IMR-90 (cell line): ENCODE results near the gene MAP4. TPM values are rescaled to one million over a fixed set of nuclear protein-coding genes. Genes with fewer than 3 reads are reported as not detected.

Experiments used
- ATAC-seq: fragments of 200-7000 bp; cut with Tn5 transposase; 2 replicates; pipeline ENCODE4 v1.9.1; 2020; ENCODE audit warnings: low read depth, mild to moderate bottlenecking, moderate library complexity
- BruUV-seq: library from RNA; stranded (reverse); fragments of 400-500 nt; replicated peaks from 2 replicates; lab custom pipeline; 2021; lab: Mats Ljungman, UMichigan
- CTCF ChIA-PET: fragments of 300-600 bp; formaldehyde crosslinking; extraction: SDS; loops from one replicate; lab custom pipeline; 2021; ENCODE audit warnings: antibody characterized with exemption; lab: Yijun Ruan, JAX
- POLR2A ChIA-PET: fragments of 300-600 bp; sonication (Branson Sonifier 250); formaldehyde crosslinking; loops from one replicate; lab custom pipeline; 2022; ENCODE audit warnings: antibody characterized with exemption; ENCODE audit not compliant: unreplicated experiment; lab: Charles Lee
- DNase-seq: peaks from one replicate; pipeline ENCODE4 v3.0.0; 2013
- H2AFZ ChIP-seq: replicated peaks from 2 replicates; pipeline ENCODE3; 2013; ENCODE audit warnings: low read length, mild to moderate bottlenecking; ENCODE audit not compliant: poor library complexity
- H2AK5ac ChIP-seq: 2 replicates; pipeline ENCODE4 v1.6.1; 2013; ENCODE audit warnings: low read depth, low read length, inconsistent platforms
- H2AK9ac ChIP-seq: replicated peaks from 2 replicates; pipeline ENCODE3; 2013; ENCODE audit warnings: mild to moderate bottlenecking, low read depth, low read length, moderate library complexity; ENCODE audit not compliant: poor library complexity
- H2BK120ac ChIP-seq: 2 replicates; pipeline ENCODE4 v1.6.1; 2013; ENCODE audit warnings: low read depth, low read length, inconsistent platforms
- H2BK15ac ChIP-seq: 3 replicates; pipeline ENCODE4 v1.6.1; 2013; ENCODE audit warnings: low read depth, low read length, inconsistent platforms
- H2BK20ac ChIP-seq: 2 replicates; pipeline ENCODE4 v1.6.1; 2013; ENCODE audit warnings: low read depth, mild to moderate bottlenecking, inconsistent platforms, low read length, moderate library complexity
- H2BK5ac ChIP-seq: 2 replicates; pipeline ENCODE4 v1.6.1; 2013; ENCODE audit warnings: mild to moderate bottlenecking, low read depth, low read length, inconsistent platforms; ENCODE audit not compliant: poor library complexity, severe bottlenecking
- H3K14ac ChIP-seq: replicated peaks from 2 replicates; pipeline ENCODE4 v1.6.1; 2013; ENCODE audit warnings: low read depth, low read length, inconsistent platforms
- H3K18ac ChIP-seq: 2 replicates; pipeline ENCODE4 v1.6.1; 2013; ENCODE audit warnings: low read depth, low read length, control low read depth
- H3K23ac ChIP-seq: 2 replicates; pipeline ENCODE4 v1.6.1; 2013; ENCODE audit warnings: low read depth, low read length, inconsistent platforms
- H3K27ac ChIP-seq: 2 replicates; pipeline ENCODE4 v1.5.1; 2013; ENCODE audit warnings: mild to moderate bottlenecking, control low read depth, low read length; ENCODE audit not compliant: insufficient read depth
- H3K27me3 ChIP-seq: 2 replicates; pipeline ENCODE4 v1.6.1; 2013; ENCODE audit warnings: low read length; ENCODE audit not compliant: control insufficient read depth, insufficient read depth
- H3K36me3 ChIP-seq: 2 replicates; pipeline ENCODE4 v1.6.1; 2013; ENCODE audit warnings: low read length, mixed read lengths; ENCODE audit not compliant: control insufficient read depth, insufficient read depth
- H3K4ac ChIP-seq: 2 replicates; pipeline ENCODE4 v1.6.1; 2013; ENCODE audit warnings: low read depth, low read length, inconsistent platforms
- H3K4me1 ChIP-seq: 2 replicates; pipeline ENCODE4 v1.6.1; 2013; ENCODE audit warnings: low read length, mixed read lengths; ENCODE audit not compliant: control insufficient read depth, insufficient read depth
- H3K4me2 ChIP-seq: 2 replicates; pipeline ENCODE4 v1.6.1; 2013; ENCODE audit warnings: low read depth, mild to moderate bottlenecking, control low read depth, low read length, moderate library complexity
- H3K4me3 ChIP-seq: 2 replicates; pipeline ENCODE4 v1.5.1; 2013; ENCODE audit warnings: low read depth, mild to moderate bottlenecking, control low read depth, low read length, moderate library complexity; ENCODE audit not compliant: insufficient read depth
- H3K56ac ChIP-seq: 2 replicates; pipeline ENCODE4 v1.6.1; 2013; ENCODE audit warnings: low read length, inconsistent platforms; ENCODE audit not compliant: insufficient read depth; ENCODE audit errors: extremely low read depth
- H3K79me1 ChIP-seq, 2 experiments: 2 replicates each; pipeline ENCODE4 v1.6.1; 2013; ENCODE audit warnings: low read length in 2 of 2, inconsistent platforms in 1 of 2, low read depth in 1 of 2
- H3K9ac ChIP-seq: 2 replicates; pipeline ENCODE4 v1.6.1; 2013; ENCODE audit warnings: low read depth, low read length, control low read depth
- H3K9me1 ChIP-seq: 2 replicates; pipeline ENCODE4 v1.6.1; 2013; ENCODE audit warnings: low read length, inconsistent platforms; ENCODE audit not compliant: insufficient read depth
- H3K9me3 ChIP-seq: 2 replicates; pipeline ENCODE4 v1.6.1; 2013; ENCODE audit warnings: low read length; ENCODE audit not compliant: control insufficient read depth, insufficient read depth
- H4K20me1 ChIP-seq: 2 replicates; pipeline ENCODE4 v1.6.1; 2013; ENCODE audit warnings: low read length, inconsistent platforms; ENCODE audit not compliant: insufficient read depth
- H4K5ac ChIP-seq: 2 replicates; pipeline ENCODE4 v1.6.1; 2013; ENCODE audit warnings: mild to moderate bottlenecking, low read depth, low read length, control low read depth
- H4K8ac ChIP-seq, 2 experiments: 2 replicates each; pipeline ENCODE4 v1.6.1; 2013; ENCODE audit warnings: low read depth in 2 of 2, low read length in 2 of 2, control low read depth in 1 of 2, inconsistent platforms in 1 of 2
- H4K91ac ChIP-seq: 2 replicates; pipeline ENCODE4 v1.6.1; 2013; ENCODE audit warnings: low read depth, low read length, inconsistent platforms; ENCODE audit not compliant: insufficient read depth
- BHLHE40 ChIP-seq: fragments of 150-350 bp; IDR thresholded peaks from 2 replicates; pipeline ENCODE4 v1.6.1; 2016; ENCODE audit warnings: mild to moderate bottlenecking, low read depth, low read length
- CEBPB ChIP-seq: IDR thresholded peaks from 2 replicates; pipeline ENCODE4 v1.6.1; 2012; ENCODE audit warnings: low read depth, low read length, improper control_type of control experiment
- CHD1 ChIP-seq: IDR thresholded peaks from 2 replicates; pipeline ENCODE4 v1.6.1; 2012; ENCODE audit warnings: low read depth, low read length, improper control_type of control experiment
- CTCF ChIP-seq: conservative IDR thresholded peaks from 2 replicates; pipeline ENCODE4 v1.5.1; 2012; ENCODE audit warnings: mild to moderate bottlenecking, low read depth, low read length, improper control_type of control experiment
- ELK1 ChIP-seq: fragments of 150-350 bp; IDR thresholded peaks from 2 replicates; pipeline ENCODE4 v1.6.1; 2016; ENCODE audit warnings: low read depth, mild to moderate bottlenecking, low read length, moderate library complexity, borderline replicate concordance
- FOS ChIP-seq: fragments of 150-350 bp; IDR thresholded peaks from 2 replicates; pipeline ENCODE4 v1.6.1; 2016; ENCODE audit warnings: low read depth, low read length
- MAFK ChIP-seq: IDR thresholded peaks from 2 replicates; pipeline ENCODE4 v1.6.1; 2012; ENCODE audit warnings: low read depth, low read length, improper control_type of control experiment
- MAZ ChIP-seq: IDR thresholded peaks from 2 replicates; pipeline ENCODE4 v1.6.1; 2012; ENCODE audit warnings: low read depth, mild to moderate bottlenecking, low read length, improper control_type of control experiment, moderate library complexity, borderline replicate concordance
- MXI1 ChIP-seq: IDR thresholded peaks from 2 replicates; pipeline ENCODE4 v1.6.1; 2012; ENCODE audit warnings: low read depth, mild to moderate bottlenecking, low read length, moderate library complexity, borderline replicate concordance
- NFE2L2 ChIP-seq: fragments of 150-350 bp; IDR thresholded peaks from 2 replicates; pipeline ENCODE4 v1.6.1; 2016; ENCODE audit warnings: low read depth, mild to moderate bottlenecking, low read length
- POLR2A ChIP-seq: IDR thresholded peaks from 2 replicates; pipeline ENCODE4 v1.6.1; 2012; ENCODE audit warnings: mild to moderate bottlenecking, low read depth, low read length
- RAD21 ChIP-seq: IDR thresholded peaks from 2 replicates; pipeline ENCODE4 v1.6.1; 2012; ENCODE audit warnings: low read length, improper control_type of control experiment
- RCOR1 ChIP-seq: IDR thresholded peaks from 2 replicates; pipeline ENCODE4 v1.6.1; 2012; ENCODE audit warnings: mild to moderate bottlenecking, low read length, improper control_type of control experiment; ENCODE audit not compliant: insufficient replicate concordance
- RFX5 ChIP-seq: IDR thresholded peaks from 2 replicates; pipeline ENCODE4 v1.8.0; 2012; ENCODE audit warnings: low read depth, mild to moderate bottlenecking, low read length, moderate library complexity
- SMC3 ChIP-seq: fragments of 150-350 bp; IDR thresholded peaks from 2 replicates; pipeline ENCODE4 v1.6.1; 2016; ENCODE audit warnings: low read depth, mild to moderate bottlenecking, antibody characterized with exemption, low read length, moderate library complexity
- USF2 ChIP-seq: fragments of 150-350 bp; IDR thresholded peaks from 2 replicates; pipeline ENCODE4 v1.6.1; 2017; ENCODE audit warnings: mild to moderate bottlenecking, antibody characterized with exemption, low read length, low read depth
- WGBS, 2 experiments: methylation state at CpG; one replicate each; pipeline versions ENCODE4 v1.1.5 to v1.1.7; 2013; ENCODE audit warnings: missing lambda C conversion rate in 2 of 2; ENCODE audit not compliant: insufficient read length in 1 of 2; ENCODE audit errors: extremely low coverage in 2 of 2; 5-methylcytosine and 5-hydroxymethylcytosine counted together
- dilution Hi-C: fragments of 300-500 bp; cut with HindIII; formaldehyde crosslinking; loops from one replicate; pipeline ENCODE4 v1.14.3; 2018; ENCODE audit warnings: low sequenced_read_pairs; ENCODE audit not compliant: unreplicated experiment
- in situ Hi-C: fragments of 300-500 bp; cut with MboI; formaldehyde crosslinking; loops from 3 replicates; pipeline ENCODE4 v1.14.3; 2019; ENCODE audit warnings: low sequenced_read_pairs, inconsistent platforms, mixed read lengths
- intact Hi-C: fragments of 100-400 bp; cut with micrococcal nuclease; formaldehyde crosslinking; loops from 2 replicates; pipeline ENCODE4 v1.10.0; 2022
- polyA plus RNA-seq, 3 experiments: library from polyadenylated mRNA; depleted of rRNA; stranded (reverse); fragments of >200 nt; gene quantifications; 2 replicates each; pipeline ENCODE4 v1.2.3, GENCODE V29; 2012; ENCODE audit warnings: low replicate concordance in 1 of 3
- total RNA-seq: library from RNA; depleted of rRNA; stranded (reverse); fragments of >200 nt; gene quantifications from 2 replicates; pipeline ENCODE4 v1.2.3, GENCODE V29; 2012

Gene MAP4
- total and polyA plus RNA-seq, 2 of the 4 experiments (the other 2 are of a cell fraction), result 87.8 to 216 TPM

GRCh38 chr3:47891613-47892005 is 124.6 kb downstream of the MAP4 start:
- Histone ChIP-seq H4K8ac (no peak overlapping the region), H3K14ac (no peak overlapping the region), H2BK5ac (no peak overlapping the region), H2AK9ac (peak overlapping the region; percentile 55), H3K9ac (no peak overlapping the region), H3K36me3 (peaks cover 41% of the 10 kb centered on the region), H3K27me3 (no peaks in the 10 kb centered on the region), H4K5ac (no peak overlapping the region), H3K4ac (no peak overlapping the region), H3K4me3 (no peak overlapping the region), H2BK20ac (no peak overlapping the region), H2BK15ac (no peak overlapping the region), H2BK120ac (no peak overlapping the region), H4K91ac (no peak overlapping the region), H3K23ac (no peak overlapping the region), H3K4me1 (peaks cover 5% of the 10 kb centered on the region; the same call in 1 of the 2 replicates), H3K9me1 (peaks cover 20% of the 10 kb centered on the region), H2AFZ (no peak overlapping the region), H3K27ac (no peak overlapping the region), H2AK5ac (no peak overlapping the region), H3K18ac (no peak overlapping the region), H3K79me1 (peaks cover 34 to 67% of the 10 kb centered on the region in 2 experiments), H3K9me3 (no peaks in the 10 kb centered on the region), H3K4me2 (no peak overlapping the region), H3K56ac (no peak overlapping the region), H4K20me1 (peaks cover 12% of the 10 kb centered on the region)
- no TSS peak for BruUV-seq
- in situ Hi-C loops (no loop called here), intact Hi-C loops (no loop called here), dilution Hi-C loops (no loop called here)
- no peak for TF ChIP-seq USF2
- no peak for TF ChIP-seq RCOR1
- no peak for TF ChIP-seq CTCF
- TF ChIP-seq POLR2A, result no peak
- TF ChIP-seq ELK1, result no peak
- TF ChIP-seq CEBPB, result no peak
- TF ChIP-seq SMC3, result no peak
- TF ChIP-seq MAZ, result no peak
- TF ChIP-seq FOS, result no peak
- TF ChIP-seq BHLHE40, result no peak
- TF ChIP-seq RFX5, result no peak
- no peak for TF ChIP-seq NFE2L2
- TF ChIP-seq MXI1, result no peak
- TF ChIP-seq RAD21, result no peak
- TF ChIP-seq CHD1, result no peak
- no peak for TF ChIP-seq MAFK
- no CpG with 5 or more reads among the region's 3 CpGs for WGBS, 2 experiments
- no peak for DNase-seq
- ChIA-PET CTCF (interaction anchor here (1.4 kb wide), 1 partner anchor 266 kb away, joined by 3 read pairs; no protein-coding TSS in a partner anchor), POLR2A (no interaction called here)
- ATAC-seq, result no peak
